HL-60 (cell line): Measurements from ENCODE around the gene RASAL1.

Source experiments
- CTCF ChIP-seq: IDR thresholded peaks from one replicate; pipeline ENCODE4 v1.5.1; 2011; ENCODE audit warnings: low read length, control low read depth, inconsistent platforms; ENCODE audit not compliant: insufficient read depth
- POLR2AphosphoS5 ChIP-seq: IDR thresholded peaks from 2 replicates; pipeline ENCODE4 v1.6.1; 2012; ENCODE audit warnings: low read depth
- REST ChIP-seq: IDR thresholded peaks from 2 replicates; pipeline ENCODE4 v1.6.1; 2012; ENCODE audit warnings: low read depth; ENCODE audit not compliant: insufficient replicate concordance

GRCh38 chr12:113167868-113168267 lies 32.3 kb upstream of the RASAL1 start:
- TF ChIP-seq CTCF = no peak
- TF ChIP-seq POLR2AphosphoS5 = no peak
- TF ChIP-seq REST = no peak
